Measurements from ENCODE around the gene EIF3F.
A peak's percentile ranks its signal among the peaks of the same experiment; 100 is the strongest.
"Not testable (repeated sequence)": the region's sequence is repeated elsewhere in the genome, so short reads cannot be mapped to it uniquely, and the experiment has no call there.

Gene EIF3F

GRCh38 chr11:7986768-7987559 lies at the start of gene EIF3F:
EIF3F (plus strand) TSS chr11:7987337; CDS start chr11:7987353, 16 bp downstream.
- peak; percentile 90 for DNase-seq

GRCh38 chr11:7941146-7941545 lies 46.0 kb upstream of the EIF3F start:
- no peak for DNase-seq

- DNase-seq, result no peak
Observed at GRCh38 chr11:7941608-7942007, 45.5 kb upstream of the EIF3F start, which contains the start of gene OR10A3. OR10A3 (minus strand) TSS chr11:7941708; CDS start chr11:7939520, 2,188 bp downstream.

- DNase-seq, result no peak
Observed at GRCh38 chr11:7944123-7944522, 43.0 kb upstream of the EIF3F start.

- no peak for DNase-seq
Observed at GRCh38 chr11:7949934-7950333, 37.2 kb upstream of the EIF3F start.

GRCh38 chr11:7955191-7955590 lies 31.9 kb upstream of the EIF3F start:
- DNase-seq, result no peak

- no peak for DNase-seq
Observed at GRCh38 chr11:7964261-7964660, 22.9 kb upstream of the EIF3F start.

GRCh38 chr11:7964873-7965272 lies 22.3 kb upstream of the EIF3F start:
- no peak for DNase-seq

- DNase-seq, result no peak
Observed at GRCh38 chr11:7965386-7965785, 21.8 kb upstream of the EIF3F start, which contains the start of gene NLRP10. NLRP10 (minus strand) TSS chr11:7965447; CDS start chr11:7963495, 1,952 bp downstream.

GRCh38 chr11:7967097-7967496 lies 20.0 kb upstream of the EIF3F start:
- DNase-seq, result no peak

GRCh38 chr11:7967826-7968225 lies 19.3 kb upstream of the EIF3F start:
- DNase-seq, result no peak

- DNase-seq, result no peak
Observed at GRCh38 chr11:7968686-7969085, 18.5 kb upstream of the EIF3F start.

GRCh38 chr11:7969756-7970646 lies 17.1 kb upstream of the EIF3F start:
- DNase-seq, result no peak

- no peak for DNase-seq
Observed at GRCh38 chr11:7971846-7972245, 15.3 kb upstream of the EIF3F start.

GRCh38 chr11:7973011-7973410 lies 14.1 kb upstream of the EIF3F start:
- no peak for DNase-seq

GRCh38 chr11:7974668-7975067 lies 12.5 kb upstream of the EIF3F start:
- no peak for DNase-seq

GRCh38 chr11:7977232-7977917 lies 9.8 kb upstream of the EIF3F start:
- no peak for DNase-seq

- no peak for DNase-seq
Observed at GRCh38 chr11:7981619-7982157, 5.4 kb upstream of the EIF3F start.

- DNase-seq, result no peak
Observed at GRCh38 chr11:7982582-7983119, 4.5 kb upstream of the EIF3F start.

- DNase-seq, result no peak
Observed at GRCh38 chr11:7983832-7984590, 3.1 kb upstream of the EIF3F start.

GRCh38 chr11:7987560-7987883 lies 385 bp downstream of the EIF3F start:
- DNase-seq, result not testable (repeated sequence)
